CD4-positive, alpha-beta T cell treated with Interleukin-12 subunit alpha and Interleukin-12 subunit beta, for 1 hour (primary cell): ENCODE results near the gene TMPRSS11B.
"Not testable (repeated sequence)": the region's sequence is repeated elsewhere in the genome, so short reads cannot be mapped to it uniquely, and the experiment has no call there.

Source experiments
- DNase-seq: peaks from one replicate; pipeline ENCODE4 v3.0.0-alpha.2; 2020

TMPRSS11B gene

DNA sequence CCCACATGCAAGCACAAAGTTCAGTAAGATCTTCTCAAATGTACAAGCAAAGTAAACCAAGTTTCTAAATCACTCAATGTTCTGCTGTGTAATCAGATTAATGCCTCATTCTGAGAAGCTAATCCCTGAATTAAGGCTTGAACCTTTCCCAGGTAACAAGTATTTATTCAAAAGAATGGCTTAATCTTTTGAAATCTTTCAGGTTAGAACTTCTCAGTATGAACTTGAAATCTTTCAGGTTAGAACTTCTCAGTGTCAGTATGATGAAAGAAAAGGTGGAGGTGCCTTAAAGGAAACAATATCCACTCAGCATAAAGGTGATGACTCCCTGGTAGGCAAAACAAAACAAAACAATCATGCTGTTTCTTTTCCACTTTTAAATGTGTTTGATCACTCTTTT is 29.0 kb downstream of the TMPRSS11B start:
- DNase-seq: no peak

DNA sequence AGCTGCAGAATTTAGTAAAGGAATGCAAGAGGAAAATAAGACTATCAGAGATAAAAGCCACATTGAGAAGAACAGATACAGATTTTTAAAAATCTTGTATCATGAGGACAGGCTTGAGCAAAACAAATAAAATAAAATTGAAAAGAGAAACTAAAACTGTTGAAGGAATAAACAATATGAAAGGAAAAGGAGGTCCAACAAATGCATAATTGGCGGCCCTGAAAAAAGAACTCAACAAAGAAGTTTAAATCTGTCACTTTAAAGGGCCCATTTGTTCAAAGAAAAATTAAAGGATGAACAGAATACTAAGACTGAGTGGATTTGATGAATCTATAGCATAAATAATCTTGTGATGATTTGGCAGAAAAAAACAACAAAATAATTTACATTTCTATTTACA is 36.5 kb downstream of the TMPRSS11B start:
- no peak for DNase-seq

DNA sequence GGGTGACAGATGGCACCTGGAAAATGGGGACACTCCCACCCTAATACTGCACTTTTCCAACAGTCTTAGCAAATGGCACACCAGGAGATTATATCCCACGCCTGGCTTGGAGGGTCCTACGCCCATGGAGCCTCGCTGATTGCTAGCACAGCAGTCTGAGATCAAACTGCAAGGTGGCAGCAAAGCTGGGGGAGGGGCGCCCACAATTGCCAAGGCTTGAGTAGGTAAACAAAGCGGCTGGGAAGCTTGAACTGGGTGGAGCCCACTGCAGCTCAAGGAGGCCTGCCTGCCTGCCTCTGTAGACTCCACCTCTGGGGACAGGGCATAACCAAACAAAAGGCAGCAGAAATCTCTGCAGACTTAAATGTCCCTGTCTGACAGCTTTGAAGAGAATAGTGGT is 51.2 kb downstream of the TMPRSS11B start:
- DNase-seq: not testable (repeated sequence)

DNA sequence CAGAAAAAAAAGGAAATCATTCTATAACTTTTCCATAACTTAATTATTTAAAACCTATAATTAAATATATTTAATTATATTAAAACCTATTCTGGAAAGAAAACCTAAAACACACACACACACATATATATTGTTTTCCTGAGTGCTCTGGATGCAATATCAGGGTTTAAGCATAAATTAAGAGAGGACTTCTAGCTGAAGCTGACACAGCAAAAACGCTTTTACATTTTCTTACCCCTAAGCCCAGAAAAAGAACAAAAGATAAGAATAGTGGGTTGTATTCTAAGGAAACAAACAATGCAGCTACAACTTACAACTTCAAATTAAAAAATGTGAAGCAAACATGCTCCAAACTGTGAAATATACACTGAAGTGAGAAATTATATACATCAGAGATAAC is 52.3 kb downstream of the TMPRSS11B start:
- no peak for DNase-seq

DNA sequence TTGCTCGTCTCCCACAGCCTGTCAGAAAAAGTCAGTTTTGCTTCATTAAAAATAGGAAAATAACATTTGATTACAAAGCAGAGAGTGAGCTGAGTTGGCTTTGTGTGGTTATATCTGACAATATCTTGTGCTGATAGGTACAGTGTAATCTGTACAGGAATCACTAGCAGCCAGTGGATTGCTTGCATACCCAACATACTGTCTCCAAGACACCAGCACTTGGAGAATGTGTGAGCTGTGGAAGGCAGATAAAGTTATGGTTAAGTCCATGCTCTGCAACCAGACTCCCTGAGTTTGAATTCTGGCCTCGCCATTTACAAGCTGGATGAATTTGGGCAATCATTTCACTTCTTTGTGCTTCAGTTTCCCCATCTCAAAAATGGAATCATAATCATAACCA is 58.3 kb downstream of the TMPRSS11B start:
- no peak for DNase-seq

DNA sequence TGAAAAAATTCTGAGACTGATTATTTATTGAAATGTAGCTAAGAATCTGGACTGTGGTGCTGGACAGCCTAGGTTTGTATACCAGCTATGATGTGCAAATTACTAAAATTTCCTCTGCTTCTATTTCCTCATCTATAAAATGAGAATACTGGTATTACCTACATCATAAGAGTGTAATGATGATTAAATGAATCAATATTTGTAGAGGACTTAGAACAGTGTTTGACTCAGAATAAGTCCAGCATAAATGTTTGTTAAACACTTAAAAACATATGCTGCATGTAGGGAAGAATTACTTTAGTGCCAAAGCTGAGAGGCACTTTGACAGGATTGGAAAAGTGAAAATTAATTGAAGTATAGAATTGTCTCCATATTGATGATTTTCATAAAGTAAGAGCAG is 60.6 kb downstream of the TMPRSS11B start:
- no peak for DNase-seq

DNA sequence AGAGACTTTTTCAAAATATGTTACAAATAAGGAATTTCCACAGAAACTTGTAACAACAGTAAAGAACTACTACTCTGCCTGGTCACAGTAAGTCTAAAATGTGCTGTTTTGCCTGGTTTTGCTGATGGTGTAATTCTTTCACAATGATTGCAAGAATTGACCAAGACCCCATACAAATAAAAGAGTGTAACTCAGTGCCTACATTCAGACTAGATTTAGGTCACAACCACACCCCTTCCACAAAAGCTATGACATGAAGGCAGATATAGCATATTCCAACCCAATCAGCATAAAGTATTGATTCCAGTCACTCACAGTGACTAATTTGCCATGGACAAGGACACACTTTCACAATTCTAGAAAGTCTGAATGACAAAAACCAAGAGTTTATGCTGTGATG is 62.1 kb downstream of the TMPRSS11B start:
- DNase-seq: no peak

DNA sequence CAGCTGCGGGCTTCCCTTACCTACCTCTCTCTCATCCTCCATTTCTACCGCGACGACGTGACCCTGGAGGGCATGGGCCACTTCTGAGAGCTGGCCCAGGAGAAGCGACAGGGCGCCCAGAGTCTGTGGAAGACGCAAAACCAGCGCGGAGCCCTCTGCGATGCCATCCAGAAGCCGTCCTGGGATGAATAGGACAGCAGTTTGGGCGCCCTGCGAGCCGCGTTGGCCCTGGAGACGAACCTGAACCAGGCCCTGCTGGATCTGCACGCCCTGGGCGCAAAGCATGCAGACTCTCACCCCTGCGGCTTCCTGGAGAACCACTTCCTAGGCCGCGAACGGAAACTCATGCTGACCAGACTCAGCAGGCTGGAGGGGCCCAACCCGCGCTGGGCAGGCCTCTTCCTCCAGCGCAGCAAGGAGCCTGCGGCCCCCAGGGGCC is 63.1 kb downstream of the TMPRSS11B start:
- DNase-seq: no peak

DNA sequence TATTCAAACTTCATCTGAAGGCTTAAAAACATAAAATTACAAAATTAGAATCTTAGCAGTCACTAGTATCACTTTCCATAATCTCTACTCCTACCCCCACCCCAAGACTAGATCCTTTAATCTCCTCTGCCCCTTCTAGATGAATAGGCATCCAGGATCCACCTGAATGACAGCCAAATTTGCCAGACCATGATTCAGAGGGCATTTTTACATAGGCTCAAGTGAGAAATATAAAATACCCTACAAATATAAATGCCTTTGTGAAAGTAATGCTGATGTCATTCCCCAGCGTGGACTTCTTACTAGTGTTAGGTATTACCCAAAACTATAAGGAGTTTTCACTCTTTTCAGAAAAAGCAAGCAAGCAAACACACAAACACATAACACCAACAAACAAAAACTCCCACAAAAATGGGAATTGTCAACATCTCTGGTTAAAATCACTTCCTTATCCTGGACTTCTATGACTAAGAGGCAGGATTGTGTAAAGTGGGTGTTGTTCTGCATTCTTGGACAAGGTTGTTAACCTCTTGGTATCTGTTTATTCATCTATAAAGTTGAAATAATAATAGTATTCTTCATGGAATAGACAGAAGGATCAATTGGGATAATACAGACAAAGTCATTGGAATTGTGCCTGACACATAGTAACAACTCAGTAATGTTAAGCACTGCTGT is 64.5 kb downstream of the TMPRSS11B start:
- DNase-seq: no peak

DNA sequence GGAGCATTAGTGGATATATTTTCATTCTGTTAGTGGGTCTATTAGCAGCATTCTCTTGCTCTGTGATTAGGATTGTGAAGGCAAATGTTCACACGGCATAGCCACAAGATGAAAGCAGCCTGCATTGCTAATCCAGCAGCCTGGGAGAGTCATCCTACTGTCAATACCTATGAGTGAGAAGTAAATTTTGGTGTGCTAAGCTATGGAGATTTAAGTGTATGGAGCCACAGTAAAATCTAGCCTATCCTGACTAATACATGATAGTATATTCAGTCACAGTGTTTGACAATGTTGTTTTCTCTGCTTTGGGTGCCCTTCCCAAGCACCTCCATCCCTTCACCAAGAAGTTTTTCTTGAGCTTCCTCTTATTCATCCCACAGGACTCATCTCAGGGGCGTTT is 68.6 kb downstream of the TMPRSS11B start:
- DNase-seq: no peak
